A673 (cell line): ENCODE measurements around the gene GATB. TPM values are rescaled to one million over a fixed set of nuclear protein-coding genes. Genes with fewer than 3 reads are reported as not detected.

Source experiments
- BruUV-seq: library from RNA; stranded (reverse); fragments of 400-500 nt; replicated peaks from 2 replicates; lab custom pipeline; 2021; lab: Mats Ljungman, UMichigan
- CTCF ChIA-PET: fragments of 300-600 bp; sonication (Branson Sonifier 250); formaldehyde crosslinking; loops from one replicate; lab custom pipeline; 2022; ENCODE audit warnings: antibody characterized with exemption; lab: Charles Lee
- POLR2A ChIA-PET: fragments of 300-600 bp; sonication (Branson Sonifier 250); formaldehyde crosslinking; loops from one replicate; lab custom pipeline; 2022; ENCODE audit warnings: antibody characterized with exemption; ENCODE audit not compliant: low non-redundant PET; lab: Charles Lee
- DNase-seq: peaks from one replicate; pipeline ENCODE4 v3.0.0-alpha.2; 2015; ENCODE audit warnings: low spot score
- H3K27ac ChIP-seq: fragments of 200-600 bp; sonication (generic); 2 replicates; pipeline ENCODE4 v1.5.1; 2016; ENCODE audit warnings: mixed run types, low read depth, mild to moderate bottlenecking, mixed read lengths, antibody characterized with exemption, low read length; ENCODE audit not compliant: poor library complexity, severe bottlenecking
- H3K27me3 ChIP-seq: fragments of 200-600 bp; sonication (generic); replicated peaks from 2 replicates; pipeline ENCODE4 v1.6.1; 2017; ENCODE audit warnings: mixed run types, low read depth, mild to moderate bottlenecking, mixed read lengths, antibody characterized with exemption, low read length; ENCODE audit not compliant: insufficient read depth, poor library complexity
- H3K36me3 ChIP-seq: fragments of 200-600 bp; sonication (generic); 2 replicates; pipeline ENCODE4 v1.6.1; 2016; ENCODE audit warnings: mixed run types, mild to moderate bottlenecking, mixed read lengths, antibody characterized with exemption, low read length; ENCODE audit not compliant: insufficient read depth, poor library complexity, severe bottlenecking
- H3K4me1 ChIP-seq: fragments of 200-600 bp; sonication (generic); 2 replicates; pipeline ENCODE4 v1.6.1; 2017; ENCODE audit warnings: mixed run types, mild to moderate bottlenecking, mixed read lengths, antibody characterized with exemption, low read length; ENCODE audit not compliant: insufficient read depth, poor library complexity, severe bottlenecking
- H3K4me3 ChIP-seq: fragments of 200-600 bp; sonication (generic); 2 replicates; pipeline ENCODE4 v1.5.1; 2016; ENCODE audit warnings: low read depth, mixed run types, mild to moderate bottlenecking, mixed read lengths, low read length; ENCODE audit not compliant: poor library complexity, severe bottlenecking
- H3K9me3 ChIP-seq: fragments of 200-600 bp; sonication (generic); 2 replicates; pipeline ENCODE4 v1.6.1; 2016; ENCODE audit warnings: mixed run types, low read depth, mild to moderate bottlenecking, mixed read lengths, antibody characterized with exemption, low read length; ENCODE audit not compliant: poor library complexity, severe bottlenecking
- EZH2 ChIP-seq: fragments of 200-600 bp; sonication (generic); IDR thresholded peaks from 2 replicates; pipeline ENCODE4 v1.6.1; 2017; ENCODE audit warnings: borderline replicate concordance, low read depth, mild to moderate bottlenecking, mixed read lengths, antibody characterized with exemption, low read length; ENCODE audit not compliant: poor library complexity, severe bottlenecking
- intact Hi-C: fragments of 100-400 bp; cut with micrococcal nuclease; formaldehyde crosslinking; loops from one replicate; pipeline ENCODE4 v1.10.0; 2022; ENCODE audit not compliant: unreplicated experiment
- total RNA-seq: library from RNA; stranded (reverse); gene quantifications from 2 replicates; pipeline ENCODE4 v1.2.3, GENCODE V29; 2021
- TF ChIP-seq, protein P1 (sequence below): fragments of 300-800, 200-600 bp; sonication (generic); conservative IDR thresholded peaks from 2 replicates; pipeline ENCODE4 v1.5.1; 2017; ENCODE audit warnings: low read depth, mild to moderate bottlenecking, antibody characterized with exemption, low read length, moderate library complexity, mixed read lengths

GATB gene
- total RNA-seq, 1 experiment from 2014 or later, result 23.8 TPM

DNA sequence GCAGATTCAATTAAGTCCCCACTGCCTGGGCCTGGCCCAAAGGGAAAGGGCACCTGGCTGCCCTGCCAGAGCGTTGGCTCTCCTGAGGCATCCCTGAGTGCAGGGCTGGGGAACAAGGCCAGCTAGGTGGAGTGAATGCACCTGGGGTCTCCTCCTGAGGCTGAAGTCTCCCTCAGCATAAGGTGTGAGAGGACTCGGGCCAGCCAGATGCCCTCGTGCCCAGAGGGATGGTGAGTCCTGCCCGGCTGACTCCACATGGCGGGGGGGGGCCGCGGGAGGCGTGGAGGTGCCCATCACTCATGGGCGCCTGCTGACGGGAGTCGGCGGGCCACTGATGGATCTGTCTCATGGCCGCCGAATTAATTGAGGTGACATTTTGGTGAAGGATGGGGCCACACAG is 87.8 kb downstream of the GATB start:
- DNase-seq, result no peak
- Histone ChIP-seq H3K27ac (no peak overlapping the region), H3K4me1 (no peaks in the 10 kb centered on the region), H3K4me3 (no peak overlapping the region), H3K9me3 (no peaks in the 10 kb centered on the region), H3K27me3 (no peaks in the 10 kb centered on the region), H3K36me3 (no peaks in the 10 kb centered on the region)
- no peak for TF ChIP-seq EZH2
- TF ChIP-seq, protein P1, sequence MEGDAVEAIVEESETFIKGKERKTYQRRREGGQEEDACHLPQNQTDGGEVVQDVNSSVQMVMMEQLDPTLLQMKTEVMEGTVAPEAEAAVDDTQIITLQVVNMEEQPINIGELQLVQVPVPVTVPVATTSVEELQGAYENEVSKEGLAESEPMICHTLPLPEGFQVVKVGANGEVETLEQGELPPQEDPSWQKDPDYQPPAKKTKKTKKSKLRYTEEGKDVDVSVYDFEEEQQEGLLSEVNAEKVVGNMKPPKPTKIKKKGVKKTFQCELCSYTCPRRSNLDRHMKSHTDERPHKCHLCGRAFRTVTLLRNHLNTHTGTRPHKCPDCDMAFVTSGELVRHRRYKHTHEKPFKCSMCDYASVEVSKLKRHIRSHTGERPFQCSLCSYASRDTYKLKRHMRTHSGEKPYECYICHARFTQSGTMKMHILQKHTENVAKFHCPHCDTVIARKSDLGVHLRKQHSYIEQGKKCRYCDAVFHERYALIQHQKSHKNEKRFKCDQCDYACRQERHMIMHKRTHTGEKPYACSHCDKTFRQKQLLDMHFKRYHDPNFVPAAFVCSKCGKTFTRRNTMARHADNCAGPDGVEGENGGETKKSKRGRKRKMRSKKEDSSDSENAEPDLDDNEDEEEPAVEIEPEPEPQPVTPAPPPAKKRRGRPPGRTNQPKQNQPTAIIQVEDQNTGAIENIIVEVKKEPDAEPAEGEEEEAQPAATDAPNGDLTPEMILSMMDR, result no peak
- ChIA-PET POLR2A (no interaction called here), CTCF (no interaction called here)
- no TSS peak for BruUV-seq
- intact Hi-C loops, result no loop called here

- CTCF ChIA-PET, result no interaction called here
- H3K9me3 ChIP-seq, result no peaks in the 10 kb centered on the region
- H3K27ac ChIP-seq, result no peak overlapping the region
- no peaks in the 10 kb centered on the region for H3K4me1 ChIP-seq
- intact Hi-C loops, result no loop called here
- BruUV-seq, result no TSS peak
- H3K27me3 ChIP-seq, result no peaks in the 10 kb centered on the region
- H3K36me3 ChIP-seq, result no peaks in the 10 kb centered on the region
- DNase-seq, result no peak
- POLR2A ChIA-PET, result no interaction called here
- no peak overlapping the region for H3K4me3 ChIP-seq
- TF ChIP-seq, protein P1, result no peak
- no peak for TF ChIP-seq EZH2
Observed at GRCh38 chr4:151671541-151672059, 89.2 kb downstream of the GATB start.

- Histone ChIP-seq H3K36me3 (no peaks in the 10 kb centered on the region), H3K27me3 (no peaks in the 10 kb centered on the region), H3K9me3 (no peaks in the 10 kb centered on the region), H3K27ac (no peak overlapping the region), H3K4me1 (no peaks in the 10 kb centered on the region), H3K4me3 (no peak overlapping the region)
- BruUV-seq, result no TSS peak
- POLR2A ChIA-PET, result no interaction called here
- no peak for DNase-seq
- TF ChIP-seq EZH2, result no peak
- TF ChIP-seq, protein P1, result no peak
- intact Hi-C loops, result no loop called here
- CTCF ChIA-PET, result no interaction called here
Observed at GRCh38 chr4:151670843-151671242, 90.0 kb downstream of the GATB start.
